HEK293T (cell line): Measurements from ENCODE around the gene LRMDA.

Source experiments
- CTCF ChIA-PET: fragments of 350-600 bp; formaldehyde crosslinking; extraction: SDS; loops from one replicate; lab custom pipeline; 2021; ENCODE audit warnings: antibody characterized with exemption, inconsistent platforms; lab: Yijun Ruan, JAX
- POLR2A ChIA-PET: fragments of 350-600 bp; formaldehyde crosslinking; extraction: SDS; loops from one replicate; lab custom pipeline; 2020; ENCODE audit warnings: antibody characterized with exemption, inconsistent platforms; lab: Yijun Ruan, JAX
- DNase-seq: peaks from one replicate; pipeline ENCODE4 v3.0.0; 2012; ENCODE audit warnings: mixed read lengths; ENCODE audit errors: extremely low spot score
- ARNT ChIP-seq: fragments of 450-650 bp; IDR thresholded peaks from 2 replicates; pipeline ENCODE4 v1.6.1; 2017; ENCODE audit warnings: mild to moderate bottlenecking
- BHLHE40 ChIP-seq: fragments of 450-650 bp; IDR thresholded peaks from 2 replicates; pipeline ENCODE4 v1.6.1; 2016; ENCODE audit warnings: mild to moderate bottlenecking, moderate library complexity, borderline replicate concordance
- CTBP1 ChIP-seq: fragments of 450-650 bp; IDR thresholded peaks from 2 replicates; pipeline ENCODE4 v1.6.1; 2016; ENCODE audit warnings: borderline replicate concordance
- ELF4 ChIP-seq: fragments of 450-650 bp; IDR thresholded peaks from 2 replicates; pipeline ENCODE4 v1.6.1; 2017; ENCODE audit warnings: antibody characterized with exemption
- FOXA1 ChIP-seq: fragments of 450-650 bp; IDR thresholded peaks from 2 replicates; pipeline ENCODE4 v1.6.1; 2016; ENCODE audit warnings: mild to moderate bottlenecking
- FOXK2 ChIP-seq: fragments of 450-650 bp; IDR thresholded peaks from 2 replicates; pipeline ENCODE4 v1.6.1; 2016; ENCODE audit warnings: mild to moderate bottlenecking
- FOXM1 ChIP-seq: fragments of 450-650 bp; IDR thresholded peaks from 2 replicates; pipeline ENCODE4 v1.6.1; 2017; ENCODE audit warnings: mild to moderate bottlenecking, borderline replicate concordance
- HDGF ChIP-seq: fragments of 450-650 bp; IDR thresholded peaks from 2 replicates; pipeline ENCODE4 v1.6.1; 2017; ENCODE audit warnings: antibody characterized with exemption, borderline replicate concordance
- L3MBTL2 ChIP-seq: fragments of 450-650 bp; conservative IDR thresholded peaks from 2 replicates; pipeline ENCODE4 v1.6.1; 2016; ENCODE audit warnings: mild to moderate bottlenecking
- LEF1 ChIP-seq: fragments of 450-650 bp; IDR thresholded peaks from 2 replicates; pipeline ENCODE4 v1.6.1; 2017; ENCODE audit warnings: mild to moderate bottlenecking, borderline replicate concordance
- NFRKB ChIP-seq: fragments of 450-650 bp; IDR thresholded peaks from 2 replicates; pipeline ENCODE4 v1.6.1; 2016; ENCODE audit warnings: mild to moderate bottlenecking, moderate library complexity
- PKNOX1 ChIP-seq: fragments of 450-650 bp; IDR thresholded peaks from 2 replicates; pipeline ENCODE4 v1.6.1; 2016
- SP1 ChIP-seq: fragments of 450-650 bp; IDR thresholded peaks from 2 replicates; pipeline ENCODE4 v1.6.1; 2017
- SUZ12 ChIP-seq: fragments of 450-650 bp; IDR thresholded peaks from 2 replicates; pipeline ENCODE4 v1.6.1; 2016; ENCODE audit warnings: mild to moderate bottlenecking
- TARDBP ChIP-seq: fragments of 450-650 bp; IDR thresholded peaks from 2 replicates; pipeline ENCODE4 v1.6.1; 2016
- ZNF384 ChIP-seq: fragments of 450-650 bp; IDR thresholded peaks from 2 replicates; pipeline ENCODE4 v1.6.1; 2016

The LRMDA gene

GRCh38 chr10:76012716-76013327 is 581.4 kb downstream of the LRMDA start:
- no peak for DNase-seq
- ChIA-PET POLR2A (interaction anchor here (0.6 kb wide), 1 partner anchor 21 kb away, joined by 3 read pairs; no protein-coding TSS in a partner anchor), CTCF (interaction anchor here (0.7 to 2.6 kb wide), 2 partner anchors 9 to 14 kb away, joined by 7 read pairs; no protein-coding TSS in a partner anchor)
- TF ChIP-seq FOXK2 = no peak
- no peak for TF ChIP-seq NFRKB
- no peak for TF ChIP-seq ELF4
- no peak for TF ChIP-seq TARDBP
- no peak for TF ChIP-seq ARNT
- TF ChIP-seq FOXM1 = no peak
- TF ChIP-seq CTBP1 = no peak
- no peak for TF ChIP-seq SP1
- TF ChIP-seq BHLHE40 = no peak
- no peak for TF ChIP-seq FOXA1
- no peak for TF ChIP-seq ZNF384
- TF ChIP-seq HDGF = no peak
- no peak for TF ChIP-seq PKNOX1
- no peak for TF ChIP-seq SUZ12
- no peak for TF ChIP-seq L3MBTL2

- POLR2A ChIA-PET = no interaction called here
- TF ChIP-seq ARNT = no peak
- TF ChIP-seq ELF4 = no peak
- TF ChIP-seq HDGF = no peak
- TF ChIP-seq L3MBTL2 = no peak
- TF ChIP-seq BHLHE40 = no peak
- TF ChIP-seq NFRKB = no peak
- TF ChIP-seq PKNOX1 = no peak
- TF ChIP-seq FOXA1 = no peak
- TF ChIP-seq SUZ12 = no peak
- TF ChIP-seq CTBP1 = no peak
- no peak for TF ChIP-seq LEF1
- no peak for TF ChIP-seq SP1
- no peak for TF ChIP-seq TARDBP
- TF ChIP-seq FOXK2 = no peak
- TF ChIP-seq ZNF384 = no peak
- TF ChIP-seq FOXM1 = no peak
- DNase-seq = no peak
- CTCF ChIA-PET = interaction anchor here (1.2 to 2.6 kb wide), 3 partner anchors 12 to 22 kb away, joined by 3 to 7 read pairs (median 5); no protein-coding TSS in a partner anchor
Measured at GRCh38 chr10:76015245-76015644, 583.8 kb downstream of the LRMDA start.

GRCh38 chr10:76017026-76017732 is 585.8 kb downstream of the LRMDA start:
- TF ChIP-seq FOXK2 (no peak), ARNT (no peak), TARDBP (no peak), BHLHE40 (no peak), LEF1 (no peak), NFRKB (no peak), PKNOX1 (no peak), ZNF384 (no peak), CTBP1 (no peak), ELF4 (no peak), HDGF (no peak), SUZ12 (no peak), FOXM1 (no peak), FOXA1 (no peak), L3MBTL2 (no peak), SP1 (no peak)
- DNase-seq = no peak
- CTCF ChIA-PET = no interaction called here
- POLR2A ChIA-PET = no interaction called here

GRCh38 chr10:76017733-76018433 is 586.5 kb downstream of the LRMDA start:
- ChIA-PET CTCF (no interaction called here), POLR2A (no interaction called here)
- no peak for DNase-seq
- TF ChIP-seq NFRKB = no peak
- no peak for TF ChIP-seq FOXK2
- TF ChIP-seq FOXM1 = no peak
- no peak for TF ChIP-seq HDGF

GRCh38 chr10:76020630-76021029 is 589.2 kb downstream of the LRMDA start:
- ChIA-PET CTCF (interaction anchor here (1.6 kb wide), 1 partner anchor 16 kb away, joined by 5 read pairs; no protein-coding TSS in a partner anchor), POLR2A (no interaction called here)
- DNase-seq = no peak
- TF ChIP-seq ARNT (no peak), NFRKB (no peak), TARDBP (no peak), FOXA1 (no peak), PKNOX1 (no peak), FOXK2 (no peak), FOXM1 (no peak), CTBP1 (no peak), ZNF384 (no peak), BHLHE40 (no peak), HDGF (no peak), SP1 (no peak), ELF4 (no peak), L3MBTL2 (no peak), LEF1 (no peak), SUZ12 (no peak)
